Suprapubic skin (tissue), 4 donors: Measurements from ENCODE around the gene ANP32B. TPM values are rescaled to one million over a fixed set of nuclear protein-coding genes. Genes with fewer than 3 reads are reported as not detected.

ENCODE experiments used
- DNase-seq, 2 donors: peaks; one replicate each; pipeline ENCODE4 v3.0.0-alpha.2; 2019; ENCODE audit warnings: low spot score in 2 of 2
- H3K27ac ChIP-seq: fragments of 200-600 bp; sonication (generic); one replicate; pipeline ENCODE4 v1.5.1; 2019
- H3K27me3 ChIP-seq: fragments of 200-600 bp; sonication (generic); one replicate; pipeline ENCODE4 v1.5.1; 2019
- H3K36me3 ChIP-seq: fragments of 200-600 bp; sonication (generic); one replicate; pipeline ENCODE4 v1.5.1; 2019
- H3K4me1 ChIP-seq: fragments of 200-600 bp; sonication (generic); one replicate; pipeline ENCODE4 v1.5.1; 2019
- H3K4me3 ChIP-seq: fragments of 200-600 bp; sonication (generic); one replicate; pipeline ENCODE4 v1.5.1; 2019; ENCODE audit warnings: mild to moderate bottlenecking
- H3K9me3 ChIP-seq: fragments of 200-600 bp; sonication (generic); one replicate; pipeline ENCODE4 v1.5.1; 2019
- EP300 ChIP-seq: sonication (generic); formaldehyde crosslinking; IDR thresholded peaks from one replicate; pipeline ENCODE4 v1.6.1; 2017; ENCODE audit warnings: antibody characterized with exemption
- POLR2AphosphoS5 ChIP-seq, 3 donors: sonication (generic); formaldehyde crosslinking; IDR thresholded peaks; one replicate each; pipeline ENCODE4 v1.6.1; 2017; ENCODE audit warnings: antibody characterized with exemption in 3 of 3
- WGBS: methylation state at CpG from one replicate; pipeline ENCODE4 v1.1.5; 2018; 5-methylcytosine and 5-hydroxymethylcytosine counted together
- total RNA-seq, 4 donors: library from RNA; depleted of rRNA; stranded (reverse); fragments of >200 nt; gene quantifications; one replicate each; pipeline ENCODE4 v1.1.0, GENCODE V29; 2016

The ANP32B gene
- total RNA-seq, 4 donors from 2014 or later, result 34.8 to 71.6 (median 59.1) TPM

DNA sequence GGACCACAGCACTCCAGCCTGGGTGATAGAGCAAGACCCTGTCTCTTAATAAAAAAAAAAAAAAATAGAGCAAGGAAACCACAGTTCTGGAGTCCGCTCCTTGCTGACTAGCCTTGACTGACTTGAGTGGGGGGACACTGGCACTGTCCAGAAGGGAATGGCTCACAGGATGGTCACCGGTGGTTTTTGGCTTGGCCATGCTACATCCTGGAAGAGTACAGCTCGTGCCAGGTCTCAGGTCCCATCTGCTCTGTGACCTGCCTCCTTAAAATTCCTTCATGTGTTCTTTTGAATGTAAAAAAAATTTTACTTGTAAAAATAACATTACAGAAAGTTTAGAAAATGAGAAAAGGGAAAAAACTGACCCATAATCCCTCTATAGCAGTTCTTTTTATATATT, 79.0 kb downstream of the ANP32B start:
- WGBS, result 89% methylated on average over 3 of the region's 3 CpGs
- peaks cover 23% of the 10 kb centered on the region for H3K36me3 ChIP-seq
- no peaks in the 10 kb centered on the region for H3K27me3 ChIP-seq
- H3K4me1 ChIP-seq, result peaks cover 21% of the 10 kb centered on the region
- no peak overlapping the region for H3K27ac ChIP-seq
- TF ChIP-seq POLR2AphosphoS5 (IDR thresholded peaks at IDR 0.05), result no peak
- no peak for DNase-seq
- H3K9me3 ChIP-seq, result no peaks in the 10 kb centered on the region
- no peak overlapping the region for H3K4me3 ChIP-seq

DNA sequence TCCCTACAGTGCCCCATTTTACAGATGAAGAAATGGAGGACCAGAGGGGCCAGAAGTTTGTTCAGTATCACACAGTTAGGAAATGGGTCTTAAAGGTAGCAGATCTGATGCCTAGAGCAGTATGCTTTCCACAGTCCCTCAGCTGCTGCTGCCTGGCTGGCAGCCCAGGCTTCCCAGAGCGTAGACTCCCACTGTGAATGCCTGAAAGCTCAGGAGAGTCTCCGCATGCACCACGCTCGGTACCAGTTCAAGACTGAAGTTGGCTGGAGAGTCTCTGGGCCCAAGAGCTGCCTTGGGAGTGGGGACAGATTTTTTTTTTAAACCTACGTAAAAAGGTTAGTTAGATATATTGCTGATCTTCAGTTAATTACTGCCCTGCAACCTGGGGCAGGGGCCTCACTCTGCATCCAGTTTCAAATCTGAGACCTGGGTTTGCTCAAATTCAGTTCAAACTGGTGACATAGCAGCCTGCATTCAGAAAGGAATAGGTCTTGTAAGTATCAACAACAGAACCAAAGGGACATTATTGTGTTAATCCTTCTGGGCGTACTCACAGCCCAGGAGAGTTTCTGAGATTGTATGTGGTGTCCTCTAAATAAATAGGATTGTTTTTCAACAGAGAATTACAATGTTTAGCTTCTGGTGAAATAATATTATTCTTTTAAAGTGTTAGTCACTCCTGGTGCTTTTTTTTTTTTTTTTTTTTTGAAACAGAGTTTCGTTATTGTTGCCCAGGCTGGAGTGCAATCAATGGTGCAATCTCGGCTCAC, 81.7 kb downstream of the ANP32B start:
- 89% methylated on average over 8 of the region's 8 CpGs for WGBS
- H3K27me3 ChIP-seq, result no peaks in the 10 kb centered on the region
- DNase-seq, result no peak
- H3K4me1 ChIP-seq, result no peaks in the 10 kb centered on the region
- TF ChIP-seq POLR2AphosphoS5 (IDR thresholded peaks at IDR 0.05), result no peak
- TF ChIP-seq EP300, result no peak
- H3K4me3 ChIP-seq, result no peak overlapping the region
- H3K27ac ChIP-seq, result no peak overlapping the region
- H3K36me3 ChIP-seq, result peaks cover 23% of the 10 kb centered on the region
- H3K9me3 ChIP-seq, result no peaks in the 10 kb centered on the region

Other genes with a start within 250 kb of the ANP32B start
- 1 to 10 TPM in 3 of 4 donors, under 1 TPM in 1; 0.48 to 3.9 (median 2.0) TPM for gene FOXE1, start 130.1 kb upstream of the ANP32B start, total RNA-seq
- gene TRMO, start 60.8 kb upstream of the ANP32B start, total RNA-seq, result 10 to 100 TPM; 19.3 to 47.2 (median 31.7) TPM
- not detected for gene HEMGN, start 45.2 kb upstream of the ANP32B start, total RNA-seq
- 10 to 100 TPM; 35.0 to 49.6 (median 45.2) TPM for gene NANS, start 73.4 kb downstream of the ANP32B start, total RNA-seq
- 10 to 100 TPM; 15.8 to 22.9 (median 20.0) TPM for gene TRIM14, start 135.9 kb downstream of the ANP32B start, total RNA-seq
- 10 to 100 TPM; 17.5 to 25.0 (median 19.9) TPM for gene CORO2A, start 209.3 kb downstream of the ANP32B start, total RNA-seq